Measurements from ENCODE around the gene KRTAP22-1.

KRTAP22-1 gene

GRCh38 chr21:30600787-30601186 is at the start of gene KRTAP22-1:
Gene KRTAP22-1, plus strand, starts transcription at chr21:30601087.
- DNase-seq (ENCODE audit: low spot score): no peak

GRCh38 chr21:30552782-30553181 is 48.1 kb upstream of the KRTAP22-1 start:
- no peak for DNase-seq (ENCODE audit: low spot score)

GRCh38 chr21:30555095-30555494 is 45.8 kb upstream of the KRTAP22-1 start:
- no peak for DNase-seq (ENCODE audit: low spot score)

GRCh38 chr21:30561264-30561895 is 39.5 kb upstream of the KRTAP22-1 start, which contains the start of gene KRTAP19-7:
Gene KRTAP19-7, minus strand, starts transcription at chr21:30561314. Its CDS starts 25 bp downstream, at chr21:30561289.
- DNase-seq (ENCODE audit: low spot score): no peak

GRCh38 chr21:30561957-30562356 is 38.9 kb upstream of the KRTAP22-1 start:
- DNase-seq (ENCODE audit: low spot score): no peak

- DNase-seq (ENCODE audit: low spot score): no peak
Observed at GRCh38 chr21:30563072-30563471, 37.8 kb upstream of the KRTAP22-1 start.

GRCh38 chr21:30563630-30564029 is 37.3 kb upstream of the KRTAP22-1 start:
- DNase-seq (ENCODE audit: low spot score): no peak

- DNase-seq (ENCODE audit: low spot score): no peak
Observed at GRCh38 chr21:30567617-30568016, 33.3 kb upstream of the KRTAP22-1 start.

GRCh38 chr21:30577766-30578165 is 23.1 kb upstream of the KRTAP22-1 start:
- DNase-seq (ENCODE audit: low spot score): no peak

GRCh38 chr21:30579346-30579745 is 21.5 kb upstream of the KRTAP22-1 start:
- no peak for DNase-seq (ENCODE audit: low spot score)

GRCh38 chr21:30580132-30580531 is 20.8 kb upstream of the KRTAP22-1 start:
- no peak for DNase-seq (ENCODE audit: low spot score)

- no peak for DNase-seq (ENCODE audit: low spot score)
Observed at GRCh38 chr21:30582870-30583269, 18.0 kb upstream of the KRTAP22-1 start.

- no peak for DNase-seq (ENCODE audit: low spot score)
Observed at GRCh38 chr21:30590297-30590696, 10.6 kb upstream of the KRTAP22-1 start, which contains the start of gene KRTAP22-2. Gene KRTAP22-2, minus strand, starts transcription at chr21:30590397.

GRCh38 chr21:30592140-30592539 is 8.7 kb upstream of the KRTAP22-1 start, which contains the start of gene KRTAP6-3:
Gene KRTAP6-3, plus strand, starts transcription at chr21:30592440. Its CDS starts 6 bp downstream, at chr21:30592446.
- no peak for DNase-seq (ENCODE audit: low spot score)

GRCh38 chr21:30598802-30599201 is 2.1 kb upstream of the KRTAP22-1 start, which contains the start of gene KRTAP6-2:
Gene KRTAP6-2, minus strand, starts transcription at chr21:30598902. Its CDS starts 28 bp downstream, at chr21:30598874.
- no peak for DNase-seq (ENCODE audit: low spot score)

- no peak for DNase-seq (ENCODE audit: low spot score)
Observed at GRCh38 chr21:30605968-30606367, 5.1 kb downstream of the KRTAP22-1 start.

- no peak for DNase-seq (ENCODE audit: low spot score)
Observed at GRCh38 chr21:30612132-30612531, 11.2 kb downstream of the KRTAP22-1 start.

GRCh38 chr21:30613836-30614235 is 12.9 kb downstream of the KRTAP22-1 start, which contains the start of gene KRTAP6-1:
Gene KRTAP6-1, minus strand, starts transcription at chr21:30613930. Its CDS starts 26 bp downstream, at chr21:30613904.
- DNase-seq (ENCODE audit: low spot score): no peak

- no peak for DNase-seq (ENCODE audit: low spot score)
Observed at GRCh38 chr21:30615199-30615598, 14.3 kb downstream of the KRTAP22-1 start.

- no peak for DNase-seq (ENCODE audit: low spot score)
Observed at GRCh38 chr21:30616125-30616524, 15.2 kb downstream of the KRTAP22-1 start, which contains the start of gene KRTAP20-1. Gene KRTAP20-1, plus strand, starts transcription at chr21:30616425. Its CDS starts 30 bp downstream, at chr21:30616455.

GRCh38 chr21:30620080-30620479 is 19.2 kb downstream of the KRTAP22-1 start:
- DNase-seq (ENCODE audit: low spot score): no peak

GRCh38 chr21:30620522-30620921 is 19.6 kb downstream of the KRTAP22-1 start, which contains the start of gene KRTAP20-4:
Gene KRTAP20-4, plus strand, starts transcription at chr21:30620627.
- no peak for DNase-seq (ENCODE audit: low spot score)

- DNase-seq (ENCODE audit: low spot score): no peak
Observed at GRCh38 chr21:30623362-30623761, 22.5 kb downstream of the KRTAP22-1 start.

Measured in left forelimb (tissue), 1 donor.